ENCODE results near the gene CHRNG.
"Not testable (repeated sequence)": the region's sequence is repeated elsewhere in the genome, so short reads cannot be mapped to it uniquely, and the experiment has no call there.

Gene CHRNG

GRCh38 chr2:232543491-232543890, 4.0 kb downstream of the CHRNG start:
- DNase-seq (ENCODE audit: low read depth, low spot score): no peak

GRCh38 chr2:232543928-232544631, 4.6 kb downstream of the CHRNG start:
- no peak for DNase-seq (ENCODE audit: low read depth, low spot score)

GRCh38 chr2:232544674-232545073, 5.2 kb downstream of the CHRNG start:
- no peak for DNase-seq (ENCODE audit: low read depth, low spot score)

- no peak for DNase-seq (ENCODE audit: low read depth, low spot score)
These were observed 6.3 kb downstream of the CHRNG start for GRCh38 chr2:232545511-232546375.

- DNase-seq (ENCODE audit: low read depth, low spot score): no peak
These were observed 8.5 kb downstream of the CHRNG start for GRCh38 chr2:232547991-232548390.

- no peak for DNase-seq (ENCODE audit: low read depth, low spot score)
These were observed 10.3 kb downstream of the CHRNG start for GRCh38 chr2:232549655-232550353.

GRCh38 chr2:232550354-232551249, 11.1 kb downstream of the CHRNG start, which contains the start of the genes EIF4E2 and TIGD1:
Gene EIF4E2, plus strand, starts transcription at chr2:232550689. Its CDS starts 36 bp downstream, at chr2:232550725.
Gene TIGD1, minus strand, starts transcription at chr2:232550557. Its CDS starts 675 bp downstream, at chr2:232549882.
- peak; percentile 98 for DNase-seq (ENCODE audit: low read depth, low spot score)

GRCh38 chr2:232551250-232551638, 11.8 kb downstream of the CHRNG start:
- no peak for DNase-seq (ENCODE audit: low read depth, low spot score)

- DNase-seq (ENCODE audit: low read depth, low spot score): no peak
These were observed 12.3 kb downstream of the CHRNG start for GRCh38 chr2:232551776-232552175.

GRCh38 chr2:232556426-232556825, 16.9 kb downstream of the CHRNG start:
- DNase-seq (ENCODE audit: low read depth, low spot score): no peak

- DNase-seq (ENCODE audit: low read depth, low spot score): no peak
These were observed 23.1 kb downstream of the CHRNG start for GRCh38 chr2:232562515-232563151.

GRCh38 chr2:232563580-232563979, 24.1 kb downstream of the CHRNG start:
- DNase-seq (ENCODE audit: low read depth, low spot score): peak; percentile 53

- DNase-seq (ENCODE audit: low read depth, low spot score): no peak
These were observed 28.2 kb downstream of the CHRNG start for GRCh38 chr2:232567721-232568120.

GRCh38 chr2:232568161-232568560, 28.7 kb downstream of the CHRNG start:
- peak; percentile 92 for DNase-seq (ENCODE audit: low read depth, low spot score)

- no peak for DNase-seq (ENCODE audit: low read depth, low spot score)
These were observed 30.0 kb downstream of the CHRNG start for GRCh38 chr2:232569541-232569940.

GRCh38 chr2:232570481-232570880, 31.0 kb downstream of the CHRNG start:
- not testable (repeated sequence) for DNase-seq (ENCODE audit: low read depth, low spot score)

- peak; percentile 51 for DNase-seq (ENCODE audit: low read depth, low spot score)
These were observed 31.6 kb downstream of the CHRNG start for GRCh38 chr2:232571026-232571474.

- no peak for DNase-seq (ENCODE audit: low read depth, low spot score)
These were observed 33.5 kb downstream of the CHRNG start for GRCh38 chr2:232573042-232573441.

- no peak for DNase-seq (ENCODE audit: low read depth, low spot score)
These were observed 34.4 kb downstream of the CHRNG start for GRCh38 chr2:232573771-232574435.
